ENCODE data around the gene GAN. TPM values are rescaled to one million over a fixed set of nuclear protein-coding genes. Genes with fewer than 3 reads are reported as not detected.
"Not testable (repeated sequence)": the region's sequence is repeated elsewhere in the genome, so short reads cannot be mapped to it uniquely, and the experiment has no call there.

GAN gene
- total RNA-seq, 1 donor from 2014 or later, result 6.8 TPM

DNA sequence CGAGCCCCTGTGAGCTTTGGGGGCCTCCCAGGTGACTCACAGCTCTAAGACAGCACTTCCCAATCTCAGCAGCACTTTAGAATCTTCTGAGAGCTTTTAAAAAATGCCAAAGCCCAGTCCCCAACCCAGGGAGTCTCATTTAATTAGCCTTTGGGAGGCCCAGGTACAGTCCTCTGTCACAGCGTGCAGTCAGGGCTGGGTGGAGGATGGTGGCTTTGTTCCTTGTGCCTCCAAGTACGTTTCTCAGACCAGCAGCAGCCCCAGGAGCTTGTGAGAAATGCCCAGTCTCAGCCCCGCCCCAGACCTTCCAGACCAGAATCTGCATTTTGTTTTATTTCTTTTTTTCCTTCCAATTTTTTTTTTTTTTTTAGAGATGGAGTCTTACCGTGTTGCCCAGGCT, 102.4 kb downstream of the GAN start:
- Histone ChIP-seq H3K9me3 (ENCODE audit: control insufficient read depth in 3 of 3, low read length in 3 of 3) (no peaks in the 10 kb centered on the region), H3K27me3 (ENCODE audit: control insufficient read depth in 3 of 3, insufficient read depth in 3 of 3, low read length in 3 of 3) (peaks cover 0 to 11% (median 3%) of the 10 kb centered on the region in 3 donors), H3K27ac (ENCODE audit: low read depth, low read length) (no peak overlapping the region), H3K4me3 (ENCODE audit: low read length in 3 of 3) (no peak overlapping the region), H3K4me1 (ENCODE audit: control insufficient read depth in 3 of 3, insufficient read depth in 3 of 3, low read length in 3 of 3) (no peaks in the 10 kb centered on the region), H3K9ac (ENCODE audit: low read depth in 1 of 3, low read length in 3 of 3) (no peak overlapping the region), H3K36me3 (ENCODE audit: control insufficient read depth in 3 of 3, insufficient read depth in 3 of 3, low read length in 3 of 3) (no peaks in the 10 kb centered on the region)

DNA sequence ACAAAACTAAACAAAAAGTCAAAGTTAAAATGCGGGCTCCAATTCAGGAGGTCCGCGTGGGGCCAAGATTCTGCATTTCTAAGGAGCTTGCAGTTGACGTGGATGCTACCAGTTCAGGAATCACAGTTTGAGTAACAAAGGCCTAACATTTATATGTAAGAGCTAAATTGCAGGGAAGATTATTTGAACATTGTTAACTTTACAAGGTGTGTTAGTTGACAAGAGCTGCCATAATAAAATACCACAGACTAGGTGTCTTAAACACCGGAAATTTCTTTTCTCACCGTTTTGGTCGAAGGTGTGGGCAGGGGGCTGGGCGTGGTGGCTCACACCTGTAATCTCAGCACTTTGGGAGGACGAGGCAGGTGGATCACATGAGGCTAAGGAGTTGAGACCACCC, 105.0 kb downstream of the GAN start:
- H3K36me3 ChIP-seq (ENCODE audit: control insufficient read depth in 3 of 3, insufficient read depth in 3 of 3, low read length in 3 of 3), result no peaks in the 10 kb centered on the region
- H3K27me3 ChIP-seq (ENCODE audit: control insufficient read depth in 3 of 3, insufficient read depth in 3 of 3, low read length in 3 of 3), result peaks cover 0 to 4% (median 3%) of the 10 kb centered on the region in 3 donors
- H3K4me1 ChIP-seq (ENCODE audit: control insufficient read depth in 3 of 3, insufficient read depth in 3 of 3, low read length in 3 of 3), result no peaks in the 10 kb centered on the region
- H3K9me3 ChIP-seq (ENCODE audit: control insufficient read depth in 3 of 3, low read length in 3 of 3), result no peaks in the 10 kb centered on the region
- H3K27ac ChIP-seq (ENCODE audit: low read depth, low read length), result no peak overlapping the region
- H3K4me3 ChIP-seq (ENCODE audit: low read length in 3 of 3), result no peak overlapping the region
- no peak overlapping the region for H3K9ac ChIP-seq (ENCODE audit: low read depth in 1 of 3, low read length in 3 of 3)

DNA sequence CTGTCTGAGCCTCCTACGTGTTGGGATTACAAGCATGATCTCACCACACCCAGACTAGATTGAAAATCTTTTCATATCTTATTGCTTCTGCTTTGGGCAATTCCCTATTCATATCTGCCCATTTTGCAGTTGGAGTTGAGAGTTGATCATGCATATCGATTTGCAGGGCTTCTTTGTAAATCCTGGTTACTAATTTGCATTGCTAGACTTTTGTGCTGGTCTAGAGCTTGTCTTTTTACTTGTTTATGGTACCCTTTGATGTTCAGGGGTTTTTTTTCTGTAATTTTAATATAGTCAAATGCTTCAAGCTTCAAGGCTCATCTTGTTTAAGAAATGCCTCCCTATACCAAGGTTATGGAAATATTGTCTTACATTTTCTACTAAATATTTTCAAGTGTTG, 106.4 kb downstream of the GAN start:
- Histone ChIP-seq H3K9ac (ENCODE audit: low read depth in 1 of 3, low read length in 3 of 3) (no peak overlapping the region), H3K27me3 (ENCODE audit: control insufficient read depth in 3 of 3, insufficient read depth in 3 of 3, low read length in 3 of 3) (no peaks in the 10 kb centered on the region), H3K4me3 (ENCODE audit: low read length in 3 of 3) (no peak overlapping the region), H3K9me3 (ENCODE audit: control insufficient read depth in 3 of 3, low read length in 3 of 3) (no peaks in the 10 kb centered on the region), H3K36me3 (ENCODE audit: control insufficient read depth in 3 of 3, insufficient read depth in 3 of 3, low read length in 3 of 3) (no peaks in the 10 kb centered on the region), H3K27ac (ENCODE audit: low read depth, low read length) (no peak overlapping the region), H3K4me1 (ENCODE audit: control insufficient read depth in 3 of 3, insufficient read depth in 3 of 3, low read length in 3 of 3) (no peaks in the 10 kb centered on the region)

DNA sequence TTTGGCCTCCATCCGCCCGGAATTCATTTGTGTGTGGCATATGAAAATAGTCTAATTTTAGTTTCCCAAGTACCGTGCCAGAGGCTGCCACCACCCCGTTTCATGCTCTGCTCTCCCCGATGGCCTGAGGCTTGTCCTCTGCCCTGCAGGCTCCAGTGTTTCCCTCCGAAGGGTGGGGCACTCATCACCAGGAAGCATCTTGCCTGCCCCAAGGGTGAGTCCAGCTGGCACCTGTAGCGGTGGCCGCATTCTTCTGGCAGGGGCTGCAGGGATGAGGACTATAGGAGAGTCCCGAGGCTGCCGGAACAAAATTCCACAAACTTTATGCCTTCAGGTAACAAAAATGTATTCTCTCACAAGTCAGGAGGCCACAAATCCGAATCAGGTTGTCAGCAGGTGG, 106.8 kb downstream of the GAN start:
- Histone ChIP-seq H3K9me3 (ENCODE audit: control insufficient read depth in 3 of 3, low read length in 3 of 3) (no peaks in the 10 kb centered on the region), H3K27ac (ENCODE audit: low read depth, low read length) (no peak overlapping the region), H3K27me3 (ENCODE audit: control insufficient read depth in 3 of 3, insufficient read depth in 3 of 3, low read length in 3 of 3) (no peaks in the 10 kb centered on the region), H3K4me1 (ENCODE audit: control insufficient read depth in 3 of 3, insufficient read depth in 3 of 3, low read length in 3 of 3) (no peaks in the 10 kb centered on the region), H3K9ac (ENCODE audit: low read depth in 1 of 3, low read length in 3 of 3) (no peak overlapping the region), H3K4me3 (ENCODE audit: low read length in 3 of 3) (no peak overlapping the region), H3K36me3 (ENCODE audit: control insufficient read depth in 3 of 3, insufficient read depth in 3 of 3, low read length in 3 of 3) (no peaks in the 10 kb centered on the region)

DNA sequence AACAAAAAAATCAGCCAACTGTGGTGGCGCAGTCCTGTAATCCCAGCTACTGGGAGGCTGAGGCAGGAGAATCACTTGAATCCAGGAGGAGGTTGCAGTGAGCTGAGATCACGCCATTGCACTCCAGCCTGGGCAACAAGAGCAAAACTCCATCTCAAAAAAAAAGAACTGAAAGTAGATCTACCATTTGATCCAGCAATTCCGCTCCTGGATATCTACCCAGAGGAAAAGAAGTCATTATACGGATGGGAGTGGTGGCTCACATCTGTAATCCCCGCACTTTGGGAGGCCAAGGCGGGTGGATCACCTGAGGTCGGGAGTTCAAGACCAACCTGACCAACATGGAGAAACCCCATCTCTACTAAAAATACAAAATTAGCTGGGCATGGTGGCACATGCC, 107.4 kb downstream of the GAN start:
- H3K4me3 ChIP-seq (ENCODE audit: low read length in 3 of 3); H3K4me1 ChIP-seq (ENCODE audit: control insufficient read depth in 3 of 3, insufficient read depth in 3 of 3, low read length in 3 of 3): not testable (repeated sequence)

DNA sequence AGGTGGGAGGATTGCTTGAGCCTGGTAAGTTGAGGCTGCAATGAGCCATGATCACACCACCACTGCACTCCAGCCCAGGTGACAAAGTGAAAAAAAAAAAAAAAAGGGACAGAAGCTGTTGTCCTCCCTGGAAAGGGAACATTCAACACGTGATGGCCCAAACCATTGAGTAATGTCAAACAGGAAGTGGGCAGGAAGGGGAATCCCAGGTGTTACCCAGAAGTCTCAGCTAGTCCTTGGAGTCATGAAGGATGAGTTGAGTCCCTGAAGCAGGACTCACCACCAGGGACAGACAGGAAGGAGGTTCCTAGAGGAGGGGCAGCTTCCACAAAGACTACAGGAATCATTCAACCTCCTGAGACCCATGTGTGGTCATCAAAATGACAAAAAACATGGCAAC, 110.0 kb downstream of the GAN start:
- H3K9me3 ChIP-seq (ENCODE audit: control insufficient read depth in 3 of 3, low read length in 3 of 3), result no peaks in the 10 kb centered on the region
- H3K4me1 ChIP-seq (ENCODE audit: control insufficient read depth in 3 of 3, insufficient read depth in 3 of 3, low read length in 3 of 3), result no peaks in the 10 kb centered on the region
- no peaks in the 10 kb centered on the region for H3K36me3 ChIP-seq (ENCODE audit: control insufficient read depth in 3 of 3, insufficient read depth in 3 of 3, low read length in 3 of 3)
- H3K27ac ChIP-seq (ENCODE audit: low read depth, low read length), result no peak overlapping the region
- H3K4me3 ChIP-seq (ENCODE audit: low read length in 3 of 3), result no peak overlapping the region
- H3K27me3 ChIP-seq (ENCODE audit: control insufficient read depth in 3 of 3, insufficient read depth in 3 of 3, low read length in 3 of 3), result no peaks in the 10 kb centered on the region
- H3K9ac ChIP-seq (ENCODE audit: low read depth in 1 of 3, low read length in 3 of 3), result no peak overlapping the region

More for the DNA sequence above, 107.4 kb downstream of the GAN start:
- H3K27ac ChIP-seq (ENCODE audit: low read depth, low read length); H3K27me3 ChIP-seq (ENCODE audit: control insufficient read depth in 3 of 3, insufficient read depth in 3 of 3, low read length in 3 of 3); H3K36me3 ChIP-seq (ENCODE audit: control insufficient read depth in 3 of 3, insufficient read depth in 3 of 3, low read length in 3 of 3); H3K9me3 ChIP-seq (ENCODE audit: control insufficient read depth in 3 of 3, low read length in 3 of 3); H3K9ac ChIP-seq (ENCODE audit: low read depth in 1 of 3, low read length in 3 of 3): not testable (repeated sequence)

DNA sequence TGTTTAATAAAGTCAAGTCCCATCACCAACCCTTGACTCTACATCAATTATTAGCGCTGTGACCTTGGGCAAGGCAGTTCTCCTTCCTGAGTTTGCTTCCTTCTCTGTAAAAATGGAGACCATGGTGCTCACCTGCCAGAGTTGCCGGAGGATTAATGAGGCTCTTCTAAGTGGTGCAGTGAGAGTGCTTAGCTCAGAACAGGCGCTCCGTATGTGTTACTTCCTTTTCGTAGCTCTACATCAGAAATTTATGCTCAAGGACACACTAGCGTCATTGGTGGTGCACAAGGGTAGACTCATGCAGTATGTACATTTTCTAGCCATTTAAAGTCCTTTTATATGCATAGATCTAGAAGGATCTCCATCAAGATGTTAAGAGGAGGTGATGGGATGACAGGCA, 112.5 kb downstream of the GAN start:
- Histone ChIP-seq H3K4me3 (ENCODE audit: low read length in 3 of 3) (no peak overlapping the region), H3K36me3 (ENCODE audit: control insufficient read depth in 3 of 3, insufficient read depth in 3 of 3, low read length in 3 of 3) (no peaks in the 10 kb centered on the region), H3K9me3 (ENCODE audit: control insufficient read depth in 3 of 3, low read length in 3 of 3) (no peaks in the 10 kb centered on the region), H3K9ac (ENCODE audit: low read depth in 1 of 3, low read length in 3 of 3) (no peak overlapping the region), H3K27ac (ENCODE audit: low read depth, low read length) (no peak overlapping the region), H3K4me1 (ENCODE audit: control insufficient read depth in 3 of 3, insufficient read depth in 3 of 3, low read length in 3 of 3) (peaks cover 4 to 6% (median 4%) of the 10 kb centered on the region in 3 donors), H3K27me3 (ENCODE audit: control insufficient read depth in 3 of 3, insufficient read depth in 3 of 3, low read length in 3 of 3) (no peaks in the 10 kb centered on the region)

DNA sequence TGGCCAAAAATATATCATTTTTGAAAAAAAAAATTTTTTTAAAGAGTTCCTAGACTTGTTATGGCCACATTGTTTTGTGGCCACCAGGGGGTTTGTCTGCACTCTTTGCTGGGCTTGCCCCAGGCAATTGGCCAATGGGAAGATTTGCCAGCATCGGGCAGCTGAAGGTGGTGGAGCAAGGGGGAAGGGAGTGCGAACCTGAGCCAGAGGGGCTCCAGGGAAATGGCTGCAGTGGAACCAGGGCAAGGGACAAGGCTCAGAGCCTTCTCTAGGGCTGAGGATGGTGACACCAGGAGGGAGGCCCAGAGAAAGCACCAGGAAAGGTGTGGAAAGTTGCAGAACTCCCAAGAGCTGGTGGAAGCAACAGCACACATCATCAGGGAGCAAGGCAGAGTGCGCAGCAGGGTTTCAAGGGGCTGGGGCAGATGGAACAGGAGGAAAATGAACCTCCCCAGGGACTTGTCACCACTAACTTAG, 114.3 kb downstream of the GAN start:
- H3K4me3 ChIP-seq (ENCODE audit: low read length in 3 of 3), result no peak overlapping the region

DNA sequence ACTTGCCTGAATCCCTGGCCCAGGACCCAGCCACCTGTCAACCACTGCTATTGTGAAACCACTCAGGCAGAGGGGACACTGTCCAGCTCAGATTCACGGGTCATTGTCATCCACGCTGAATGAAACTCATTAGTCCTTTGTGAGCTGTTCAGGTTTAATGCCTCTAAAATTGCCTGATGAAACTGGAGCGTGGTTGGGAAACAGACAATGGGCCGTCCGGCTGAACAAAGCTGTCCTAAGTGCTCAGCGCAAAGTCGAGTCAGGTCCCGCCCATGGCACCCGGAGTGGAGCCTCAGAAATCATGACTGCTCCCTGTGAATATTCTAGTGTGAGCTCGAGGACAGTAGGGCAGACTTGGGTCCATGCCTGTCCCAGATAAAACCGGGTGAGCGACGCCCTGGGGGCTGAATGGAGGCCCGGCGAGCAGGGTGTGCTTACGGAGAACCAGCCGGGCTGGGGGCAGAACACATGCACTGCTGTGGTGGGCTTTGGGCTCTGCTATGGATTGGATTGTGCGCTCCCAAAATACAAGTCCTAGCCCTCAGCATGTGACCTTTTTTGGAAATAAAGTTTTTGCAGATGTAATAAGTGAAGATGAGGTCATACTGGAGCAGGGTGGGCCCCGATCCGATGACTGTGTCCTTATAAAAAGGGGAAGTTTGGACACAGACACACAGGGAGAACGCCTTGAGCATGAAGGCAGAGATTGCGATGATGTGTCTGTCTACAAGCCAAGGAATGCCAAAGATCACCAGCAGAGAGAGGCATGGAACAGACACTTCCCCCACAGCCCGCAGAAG, 117.0 kb downstream of the GAN start:
- no peak overlapping the region for H3K4me3 ChIP-seq (ENCODE audit: low read length in 3 of 3)
- H3K9ac ChIP-seq (ENCODE audit: low read depth in 1 of 3, low read length in 3 of 3), result peak overlapping the region in 1 of 3 donors; percentile 19
- no peaks in the 10 kb centered on the region for H3K9me3 ChIP-seq (ENCODE audit: control insufficient read depth in 3 of 3, low read length in 3 of 3)
- H3K4me1 ChIP-seq (ENCODE audit: control insufficient read depth in 3 of 3, insufficient read depth in 3 of 3, low read length in 3 of 3), result peaks cover 4 to 6% (median 4%) of the 10 kb centered on the region in 3 donors
- no peak overlapping the region for H3K27ac ChIP-seq (ENCODE audit: low read depth, low read length)
- H3K36me3 ChIP-seq (ENCODE audit: control insufficient read depth in 3 of 3, insufficient read depth in 3 of 3, low read length in 3 of 3), result no peaks in the 10 kb centered on the region
- no peaks in the 10 kb centered on the region for H3K27me3 ChIP-seq (ENCODE audit: control insufficient read depth in 3 of 3, insufficient read depth in 3 of 3, low read length in 3 of 3)

More for the DNA sequence above, 114.3 kb downstream of the GAN start:
- no peaks in the 10 kb centered on the region for H3K36me3 ChIP-seq (ENCODE audit: control insufficient read depth in 3 of 3, insufficient read depth in 3 of 3, low read length in 3 of 3)
- no peak overlapping the region for H3K9ac ChIP-seq (ENCODE audit: low read depth in 1 of 3, low read length in 3 of 3)
- no peaks in the 10 kb centered on the region for H3K9me3 ChIP-seq (ENCODE audit: control insufficient read depth in 3 of 3, low read length in 3 of 3)
- H3K27ac ChIP-seq (ENCODE audit: low read depth, low read length), result no peak overlapping the region
- H3K27me3 ChIP-seq (ENCODE audit: control insufficient read depth in 3 of 3, insufficient read depth in 3 of 3, low read length in 3 of 3), result no peaks in the 10 kb centered on the region
- peaks cover 4 to 6% (median 4%) of the 10 kb centered on the region in 3 donors for H3K4me1 ChIP-seq (ENCODE audit: control insufficient read depth in 3 of 3, insufficient read depth in 3 of 3, low read length in 3 of 3)

DNA sequence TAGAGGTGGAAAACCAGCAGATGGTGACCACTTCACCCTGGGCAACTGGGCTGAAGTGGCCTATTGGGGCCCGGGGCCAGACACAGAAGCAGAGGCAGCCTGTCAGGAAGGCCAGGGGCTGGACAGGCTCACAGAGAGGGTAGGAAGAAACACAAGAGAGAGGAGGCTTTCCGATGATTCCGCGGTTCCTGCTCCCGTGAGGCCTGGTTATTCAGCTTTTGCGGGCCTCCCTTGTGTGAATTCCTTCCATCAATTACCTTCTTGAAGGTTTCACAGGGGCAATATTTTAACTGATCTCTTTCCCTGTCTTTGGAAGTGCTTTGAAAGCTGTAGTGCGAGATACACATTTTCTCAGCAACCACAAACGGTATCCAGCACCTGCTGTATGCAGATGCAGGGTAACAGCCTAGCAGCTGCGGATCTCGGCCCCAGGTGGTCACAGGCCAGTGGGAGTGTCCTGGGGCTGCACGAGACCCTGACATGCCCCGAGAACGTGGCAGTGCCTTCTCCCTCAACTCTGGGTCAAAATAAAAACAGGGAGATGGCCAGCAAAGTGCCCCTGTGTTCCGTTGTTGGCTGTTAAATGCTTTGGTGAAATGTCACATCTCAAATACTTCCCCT, 118.3 kb downstream of the GAN start:
- H3K27me3 ChIP-seq (ENCODE audit: control insufficient read depth in 3 of 3, insufficient read depth in 3 of 3, low read length in 3 of 3), result no peaks in the 10 kb centered on the region
- no peak overlapping the region for H3K27ac ChIP-seq (ENCODE audit: low read depth, low read length)
- H3K4me1 ChIP-seq (ENCODE audit: control insufficient read depth in 3 of 3, insufficient read depth in 3 of 3, low read length in 3 of 3), result peaks cover 4 to 6% (median 4%) of the 10 kb centered on the region in 3 donors
- H3K36me3 ChIP-seq (ENCODE audit: control insufficient read depth in 3 of 3, insufficient read depth in 3 of 3, low read length in 3 of 3), result no peaks in the 10 kb centered on the region
- H3K4me3 ChIP-seq (ENCODE audit: low read length in 3 of 3), result no peak overlapping the region
- H3K9ac ChIP-seq (ENCODE audit: low read depth in 1 of 3, low read length in 3 of 3), result no peak overlapping the region
- no peaks in the 10 kb centered on the region for H3K9me3 ChIP-seq (ENCODE audit: control insufficient read depth in 3 of 3, low read length in 3 of 3)
